ENCODE results near the gene ST3GAL3.
A peak's percentile ranks its signal among the peaks of the same experiment; 100 is the strongest.
"Not testable (repeated sequence)": the region's sequence is repeated elsewhere in the genome, so short reads cannot be mapped to it uniquely, and the experiment has no call there.

The ST3GAL3 gene

GRCh38 chr1:43828574-43828973 lies 121.2 kb downstream of the ST3GAL3 start:
- DNase-seq = no peak

GRCh38 chr1:43830802-43831201 lies 123.5 kb downstream of the ST3GAL3 start:
- DNase-seq = no peak

GRCh38 chr1:43831851-43832250 lies 124.5 kb downstream of the ST3GAL3 start:
- DNase-seq = no peak

GRCh38 chr1:43832255-43832654 lies 124.9 kb downstream of the ST3GAL3 start:
- peak; percentile 32 for DNase-seq

GRCh38 chr1:43832998-43833397 lies 125.7 kb downstream of the ST3GAL3 start:
- no peak for DNase-seq

- DNase-seq = not testable (repeated sequence)
Observed at GRCh38 chr1:43833902-43834279, 126.6 kb downstream of the ST3GAL3 start.

GRCh38 chr1:43834280-43835081 lies 127.1 kb downstream of the ST3GAL3 start:
- DNase-seq = peak; percentile 84

GRCh38 chr1:43835082-43836021 lies 128.0 kb downstream of the ST3GAL3 start:
- DNase-seq = peak; percentile 92

- DNase-seq = peak; percentile 89
Observed at GRCh38 chr1:43836267-43836951, 129.1 kb downstream of the ST3GAL3 start.

GRCh38 chr1:43839056-43839455 lies 131.7 kb downstream of the ST3GAL3 start:
- no peak for DNase-seq

- DNase-seq = no peak
Observed at GRCh38 chr1:43841321-43842174, 134.2 kb downstream of the ST3GAL3 start.

GRCh38 chr1:43842175-43842498 lies 134.8 kb downstream of the ST3GAL3 start:
- no peak for DNase-seq

GRCh38 chr1:43843684-43844083 lies 136.3 kb downstream of the ST3GAL3 start:
- DNase-seq = no peak

- DNase-seq = no peak
Observed at GRCh38 chr1:43844114-43844513, 136.8 kb downstream of the ST3GAL3 start.

- DNase-seq = no peak
Observed at GRCh38 chr1:43847290-43847689, 140.0 kb downstream of the ST3GAL3 start.

GRCh38 chr1:43847882-43848281 lies 140.5 kb downstream of the ST3GAL3 start:
- no peak for DNase-seq

GRCh38 chr1:43849670-43850069 lies 142.3 kb downstream of the ST3GAL3 start:
- peak; percentile 27 for DNase-seq

- peak; percentile 49 for DNase-seq
Observed at GRCh38 chr1:43850591-43851233, 143.4 kb downstream of the ST3GAL3 start.

GRCh38 chr1:43851561-43852338 lies 144.4 kb downstream of the ST3GAL3 start:
- no peak for DNase-seq

- peak; percentile 91 for DNase-seq
Observed at GRCh38 chr1:43853161-43853921, 146.0 kb downstream of the ST3GAL3 start.
